Measurements from ENCODE around the gene TRPV3. TPM values are rescaled to one million over a fixed set of nuclear protein-coding genes. Genes with fewer than 3 reads are reported as not detected.

TRPV3 gene
- total RNA-seq, 1 donor from 2014 or later: 1.6 TPM

- no peaks in the 10 kb centered on the region for H3K27me3 Mint-ChIP-seq
- no peak for TF ChIP-seq CTCF (IDR thresholded peaks at IDR 0.05; ENCODE audit: unreplicated experiment)
- no peak overlapping the region for H3K27ac Mint-ChIP-seq
- H3K36me3 Mint-ChIP-seq (ENCODE audit: insufficient read depth): peaks cover 6% of the 10 kb centered on the region
- H3K4me1 Mint-ChIP-seq (ENCODE audit: low read depth): no peaks in the 10 kb centered on the region
- no peak overlapping the region for H3K4me3 Mint-ChIP-seq (ENCODE audit: low read depth)
- no peaks in the 10 kb centered on the region for H3K9me3 Mint-ChIP-seq (ENCODE audit: low read depth)
- DNase-seq (ENCODE audit: low spot score, unreplicated experiment): no peak
Measured at GRCh38 chr17:3598078-3598477, 40.5 kb upstream of the TRPV3 start.

GRCh38 chr17:3596804-3597464, 39.3 kb upstream of the TRPV3 start:
- Mint-ChIP-seq H3K36me3 (ENCODE audit: insufficient read depth) (no peaks in the 10 kb centered on the region), H3K27me3 (no peaks in the 10 kb centered on the region), H3K4me3 (ENCODE audit: low read depth) (no peak overlapping the region), H3K9me3 (ENCODE audit: low read depth) (no peaks in the 10 kb centered on the region), H3K4me1 (ENCODE audit: low read depth) (no peaks in the 10 kb centered on the region), H3K27ac (no peak overlapping the region)
- TF ChIP-seq CTCF (IDR thresholded peaks at IDR 0.05; ENCODE audit: unreplicated experiment): no peak
- DNase-seq (ENCODE audit: low spot score, unreplicated experiment): no peak

- Mint-ChIP-seq H3K4me3 (ENCODE audit: low read depth) (no peak overlapping the region), H3K27me3 (no peaks in the 10 kb centered on the region), H3K4me1 (ENCODE audit: low read depth) (no peaks in the 10 kb centered on the region), H3K9me3 (ENCODE audit: low read depth) (no peaks in the 10 kb centered on the region), H3K27ac (no peak overlapping the region), H3K36me3 (ENCODE audit: insufficient read depth) (peaks cover 1% of the 10 kb centered on the region)
- DNase-seq (ENCODE audit: low spot score, unreplicated experiment): no peak
- TF ChIP-seq CTCF (IDR thresholded peaks at IDR 0.05; ENCODE audit: unreplicated experiment): no peak
Measured at GRCh38 chr17:3594976-3595375, 37.4 kb upstream of the TRPV3 start.

GRCh38 chr17:3594051-3594800, 36.6 kb upstream of the TRPV3 start:
- no peaks in the 10 kb centered on the region for H3K9me3 Mint-ChIP-seq (ENCODE audit: low read depth)
- peaks cover 6% of the 10 kb centered on the region for H3K36me3 Mint-ChIP-seq (ENCODE audit: insufficient read depth)
- H3K4me1 Mint-ChIP-seq (ENCODE audit: low read depth): no peaks in the 10 kb centered on the region
- no peak overlapping the region for H3K4me3 Mint-ChIP-seq (ENCODE audit: low read depth)
- no peak overlapping the region for H3K27ac Mint-ChIP-seq
- no peak for TF ChIP-seq CTCF (IDR thresholded peaks at IDR 0.05; ENCODE audit: unreplicated experiment)
- H3K27me3 Mint-ChIP-seq: no peaks in the 10 kb centered on the region
- no peak for DNase-seq (ENCODE audit: low spot score, unreplicated experiment)

- Mint-ChIP-seq H3K4me3 (ENCODE audit: low read depth) (no peak overlapping the region), H3K27me3 (no peaks in the 10 kb centered on the region), H3K9me3 (ENCODE audit: low read depth) (no peaks in the 10 kb centered on the region), H3K36me3 (ENCODE audit: insufficient read depth) (peaks cover 6% of the 10 kb centered on the region), H3K4me1 (ENCODE audit: low read depth) (no peaks in the 10 kb centered on the region), H3K27ac (no peak overlapping the region)
- no peak for DNase-seq (ENCODE audit: low spot score, unreplicated experiment)
- no peak for TF ChIP-seq CTCF (IDR thresholded peaks at IDR 0.05; ENCODE audit: unreplicated experiment)
Measured at GRCh38 chr17:3593384-3593783, 35.8 kb upstream of the TRPV3 start.

Measured in progenitor cell of endocrine pancreas (in vitro differentiated cells).